NCI-H146 treated with DMSO at 0.1 percent for 48 hours (cell line): ENCODE results near the gene ARHGEF12.
"Not testable (repeated sequence)": the region's sequence is repeated elsewhere in the genome, so short reads cannot be mapped to it uniquely, and the experiment has no call there.

Experiments
- DNase-seq: peaks from one replicate; lab custom pipeline; 2025; ENCODE audit not compliant: unreplicated experiment; lab: John Stamatoyannopoulos, UW

ARHGEF12 gene

GRCh38 chr11:120489799-120490198 lies 153.6 kb downstream of the ARHGEF12 start:
- DNase-seq: no peak

- DNase-seq: no peak
Observed at GRCh38 chr11:120492486-120492885, 156.3 kb downstream of the ARHGEF12 start.

GRCh38 chr11:120494595-120494994 lies 158.4 kb downstream of the ARHGEF12 start:
- no peak for DNase-seq

- DNase-seq: no peak
Observed at GRCh38 chr11:120499088-120499487, 162.9 kb downstream of the ARHGEF12 start.

- no peak for DNase-seq
Observed at GRCh38 chr11:120499859-120500258, 163.6 kb downstream of the ARHGEF12 start.

GRCh38 chr11:120500414-120501071 lies 164.3 kb downstream of the ARHGEF12 start:
- no peak for DNase-seq

GRCh38 chr11:120501440-120501839 lies 165.2 kb downstream of the ARHGEF12 start:
- peak; percentile 10 for DNase-seq

GRCh38 chr11:120501976-120502755 lies 166.0 kb downstream of the ARHGEF12 start:
- no peak for DNase-seq

- not testable (repeated sequence) for DNase-seq
Observed at GRCh38 chr11:120503529-120503928, 167.3 kb downstream of the ARHGEF12 start.

- DNase-seq: no peak
Observed at GRCh38 chr11:120505801-120506425, 169.7 kb downstream of the ARHGEF12 start.

GRCh38 chr11:120509346-120510053 lies 173.3 kb downstream of the ARHGEF12 start:
- DNase-seq: no peak

- no peak for DNase-seq
Observed at GRCh38 chr11:120510406-120511115, 174.3 kb downstream of the ARHGEF12 start.

- peak; percentile 57 for DNase-seq
Observed at GRCh38 chr11:120511116-120511819, 175.1 kb downstream of the ARHGEF12 start, which contains the start of gene GRIK4. Gene GRIK4, plus strand, starts transcription at chr11:120511748. Its CDS starts 148,571 bp downstream, at chr11:120660319.

- DNase-seq: no peak
Observed at GRCh38 chr11:120511820-120512738, 175.9 kb downstream of the ARHGEF12 start.

GRCh38 chr11:120512739-120513435 lies 176.7 kb downstream of the ARHGEF12 start:
- no peak for DNase-seq

GRCh38 chr11:120513436-120514315 lies 177.5 kb downstream of the ARHGEF12 start:
- no peak for DNase-seq

GRCh38 chr11:120514541-120515121 lies 178.4 kb downstream of the ARHGEF12 start:
- DNase-seq: no peak
